Muscle layer of colon (tissue), 2 donors: Measurements from ENCODE around the gene TPK1.
"Not testable (repeated sequence)": the region's sequence is repeated elsewhere in the genome, so short reads cannot be mapped to it uniquely, and the experiment has no call there.

Source experiments
- H3K27ac ChIP-seq: one replicate; pipeline ENCODE4 v1.7.0; 2013; ENCODE audit warnings: low read depth, mild to moderate bottlenecking, low read length, moderate library complexity
- H3K27me3 ChIP-seq, 2 donors: one replicate each; pipeline ENCODE4 v1.7.0; 2013; ENCODE audit warnings: low read length in 2 of 2, mild to moderate bottlenecking in 2 of 2; ENCODE audit not compliant: insufficient read depth in 2 of 2, control insufficient read depth in 1 of 2
- H3K36me3 ChIP-seq: one replicate; pipeline ENCODE4 v1.7.0; 2013; ENCODE audit warnings: mild to moderate bottlenecking, low read length; ENCODE audit not compliant: insufficient read depth
- H3K4me1 ChIP-seq: one replicate; pipeline ENCODE4 v1.7.0; 2013; ENCODE audit warnings: mild to moderate bottlenecking, low read length; ENCODE audit not compliant: insufficient read depth
- H3K4me3 ChIP-seq, 2 donors: one replicate each; pipeline ENCODE4 v1.7.0; 2013; ENCODE audit warnings: low read length in 2 of 2, low read depth in 1 of 2, mild to moderate bottlenecking in 1 of 2, moderate library complexity in 1 of 2
- H3K9ac ChIP-seq: one replicate; pipeline ENCODE4 v1.7.0; 2013; ENCODE audit warnings: low read length
- H3K9me3 ChIP-seq: one replicate; pipeline ENCODE4 v1.7.0; 2013; ENCODE audit warnings: mild to moderate bottlenecking, low read length
- donor health status: abdominal sarcoma.
- donor health status: Adenocarcinoma of cecum.

TPK1 gene

GRCh38 chr7:144736880-144737493 lies 98.9 kb downstream of the TPK1 start:
- H3K4me3 ChIP-seq, result no peak overlapping the region
- no peak overlapping the region for H3K9ac ChIP-seq
- no peaks in the 10 kb centered on the region for H3K4me1 ChIP-seq
- H3K27ac ChIP-seq, result no peak overlapping the region
- no peaks in the 10 kb centered on the region for H3K27me3 ChIP-seq
- H3K9me3 ChIP-seq, result no peaks in the 10 kb centered on the region
- no peaks in the 10 kb centered on the region for H3K36me3 ChIP-seq

DNA sequence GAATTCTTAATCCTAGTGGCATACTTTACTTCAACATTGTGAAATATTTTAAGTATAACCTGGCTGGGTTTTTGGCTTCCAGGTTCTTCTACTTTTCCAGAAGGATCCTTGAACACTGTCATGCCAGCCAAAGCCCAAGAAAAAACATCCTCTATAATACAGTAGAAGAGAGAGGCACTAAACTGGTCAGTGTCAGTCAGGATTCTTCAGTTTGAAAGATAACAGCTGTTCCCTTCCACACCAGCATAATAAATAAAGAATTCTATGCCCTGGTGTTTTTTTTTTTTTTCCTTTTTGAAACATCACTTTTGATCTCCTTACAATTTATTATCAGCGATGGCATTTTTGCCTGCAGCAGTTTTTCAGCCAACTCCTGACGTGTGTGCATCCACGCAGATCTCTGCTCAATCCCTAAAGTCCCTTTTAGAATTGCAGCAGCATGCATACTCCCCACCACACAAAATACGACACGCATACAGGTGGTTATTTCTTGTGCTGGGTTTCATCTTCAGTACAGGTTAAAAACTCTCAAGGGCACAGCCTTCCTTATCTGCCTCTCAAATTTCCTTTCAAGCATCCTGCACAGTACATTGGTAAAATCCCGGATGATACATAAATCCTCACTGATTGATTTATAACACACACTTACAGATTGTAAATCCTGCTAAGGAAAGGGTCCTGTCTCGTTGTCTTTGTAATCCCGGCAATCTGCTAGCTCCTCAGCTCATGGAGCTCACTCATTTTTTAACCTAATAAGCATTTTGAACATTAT lies 100.2 kb downstream of the TPK1 start:
- no peaks in the 10 kb centered on the region for H3K9me3 ChIP-seq
- no peak overlapping the region for H3K9ac ChIP-seq
- H3K27me3 ChIP-seq, result no peaks in the 10 kb centered on the region
- no peak overlapping the region for H3K4me3 ChIP-seq
- no peak overlapping the region for H3K27ac ChIP-seq
- no peaks in the 10 kb centered on the region for H3K36me3 ChIP-seq
- no peaks in the 10 kb centered on the region for H3K4me1 ChIP-seq

DNA sequence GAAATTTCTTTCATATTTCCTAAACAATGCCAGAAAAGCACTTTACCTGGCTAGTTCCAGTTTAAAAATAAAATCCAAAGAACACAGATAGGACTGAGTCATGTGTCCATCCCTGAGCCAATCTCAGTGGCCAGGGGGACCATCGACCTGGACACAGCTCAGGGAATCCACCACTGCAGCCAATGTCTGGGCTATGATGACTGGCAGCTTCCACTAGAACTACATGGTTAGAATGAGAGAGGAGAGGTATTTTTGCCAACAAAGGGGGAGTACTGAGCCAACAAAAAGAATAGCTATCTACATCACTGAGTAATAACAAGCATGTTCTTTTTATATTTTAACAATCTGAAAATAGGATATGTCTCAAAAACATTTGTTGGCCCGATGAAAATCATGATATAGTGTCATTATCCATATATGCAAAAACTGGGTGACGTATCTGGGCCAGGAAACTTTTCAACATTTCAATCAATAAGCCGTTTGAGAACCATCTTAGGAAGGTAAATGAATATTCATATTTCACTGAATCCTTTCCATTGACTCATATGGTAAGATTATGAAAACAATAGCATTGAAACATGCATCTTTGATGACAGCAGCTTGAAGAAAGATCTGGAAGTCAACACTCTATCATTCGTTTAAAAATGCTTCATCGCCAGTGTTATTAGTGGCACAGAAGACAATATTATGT lies 104.0 kb downstream of the TPK1 start:
- Histone ChIP-seq H3K9ac (no peak overlapping the region), H3K36me3 (no peaks in the 10 kb centered on the region), H3K4me1 (peaks cover 5% of the 10 kb centered on the region), H3K4me3 (no peak overlapping the region), H3K9me3 (no peaks in the 10 kb centered on the region), H3K27me3 (no peaks in the 10 kb centered on the region), H3K27ac (no peak overlapping the region)

GRCh38 chr7:144730224-144730623 lies 105.6 kb downstream of the TPK1 start:
- Histone ChIP-seq H3K4me3 (no peak overlapping the region), H3K4me1 (peaks cover 5% of the 10 kb centered on the region), H3K9ac (no peak overlapping the region), H3K36me3 (no peaks in the 10 kb centered on the region), H3K27me3 (no peaks in the 10 kb centered on the region), H3K9me3 (no peaks in the 10 kb centered on the region), H3K27ac (no peak overlapping the region)

DNA sequence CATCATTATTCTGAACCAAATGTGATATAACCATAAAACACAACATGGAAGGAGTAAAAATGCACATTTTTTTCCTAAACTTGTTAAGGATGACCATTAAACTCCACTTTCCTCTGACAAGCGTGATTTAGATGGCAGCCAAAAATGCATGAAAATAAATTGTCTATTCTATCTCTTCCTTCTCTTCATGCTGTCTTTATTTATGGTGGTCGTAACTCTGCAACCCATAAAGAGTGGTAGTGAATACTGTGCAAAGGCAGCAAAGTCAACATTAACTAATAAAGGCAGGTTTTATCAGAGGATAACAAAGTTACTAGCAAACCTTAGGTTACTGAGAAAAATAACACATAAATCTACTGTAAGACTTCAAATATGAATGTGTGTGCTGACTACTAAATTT lies 106.6 kb downstream of the TPK1 start:
- H3K27ac ChIP-seq, result no peak overlapping the region
- no peaks in the 10 kb centered on the region for H3K27me3 ChIP-seq
- H3K4me3 ChIP-seq, result no peak overlapping the region
- no peaks in the 10 kb centered on the region for H3K9me3 ChIP-seq
- no peaks in the 10 kb centered on the region for H3K36me3 ChIP-seq
- no peak overlapping the region for H3K9ac ChIP-seq
- peaks cover 5% of the 10 kb centered on the region for H3K4me1 ChIP-seq

DNA sequence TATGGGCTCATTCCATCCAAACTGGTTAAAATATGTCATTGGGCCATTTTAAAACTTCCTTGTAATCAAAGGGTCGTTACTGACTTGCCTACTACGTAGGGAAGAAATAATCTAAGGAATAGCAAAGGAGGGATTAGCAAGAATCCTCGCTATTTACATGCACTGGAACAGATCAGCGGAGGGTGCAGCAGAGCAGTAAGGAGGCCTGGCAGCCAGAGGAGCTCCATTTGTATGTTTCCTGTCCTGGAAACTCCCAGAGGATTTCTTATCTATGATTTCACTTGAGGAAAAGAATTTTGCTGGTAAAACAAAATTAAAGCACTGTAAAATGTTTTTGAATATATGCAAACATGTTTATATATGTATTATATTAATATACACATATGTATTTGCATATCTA lies 107.3 kb downstream of the TPK1 start:
- peaks cover 5% of the 10 kb centered on the region for H3K4me1 ChIP-seq
- H3K9me3 ChIP-seq, result no peaks in the 10 kb centered on the region
- H3K9ac ChIP-seq, result no peak overlapping the region
- no peaks in the 10 kb centered on the region for H3K27me3 ChIP-seq
- no peak overlapping the region for H3K27ac ChIP-seq
- no peak overlapping the region for H3K4me3 ChIP-seq
- H3K36me3 ChIP-seq, result no peaks in the 10 kb centered on the region

- H3K4me3 ChIP-seq, H3K27me3 ChIP-seq, H3K36me3 ChIP-seq, H3K4me1 ChIP-seq, H3K27ac ChIP-seq, H3K9me3 ChIP-seq, H3K9ac ChIP-seq: not testable (repeated sequence)
Observed at GRCh38 chr7:144726840-144727239, 109.0 kb downstream of the TPK1 start.

GRCh38 chr7:144725070-144725469 lies 110.8 kb downstream of the TPK1 start:
- no peak overlapping the region for H3K27ac ChIP-seq
- no peaks in the 10 kb centered on the region for H3K9me3 ChIP-seq
- H3K4me3 ChIP-seq, result no peak overlapping the region
- no peak overlapping the region for H3K9ac ChIP-seq
- peaks cover 5% of the 10 kb centered on the region for H3K4me1 ChIP-seq
- H3K27me3 ChIP-seq, result no peaks in the 10 kb centered on the region
- no peaks in the 10 kb centered on the region for H3K36me3 ChIP-seq

DNA sequence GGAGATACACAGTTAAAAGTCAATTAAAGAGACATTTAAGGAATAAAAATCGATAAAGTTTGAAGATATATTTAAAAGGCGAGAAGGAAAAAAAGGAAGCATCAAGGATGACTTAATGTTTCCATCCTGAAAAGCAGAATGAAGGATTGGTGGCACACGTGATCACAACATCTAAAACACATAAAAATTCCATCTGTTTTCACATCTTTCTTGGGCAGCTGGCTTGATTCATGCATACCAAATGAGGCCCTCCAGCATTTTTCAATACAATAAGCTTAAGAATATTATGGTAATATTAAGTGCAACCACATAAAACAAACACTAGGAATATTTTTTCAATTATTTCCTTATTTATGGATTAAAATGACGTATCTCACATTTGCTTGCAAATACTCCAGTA lies 112.6 kb downstream of the TPK1 start:
- Histone ChIP-seq H3K27me3 (no peaks in the 10 kb centered on the region), H3K27ac (no peak overlapping the region), H3K9ac (no peak overlapping the region), H3K4me1 (peaks cover 2% of the 10 kb centered on the region), H3K4me3 (no peak overlapping the region), H3K9me3 (no peaks in the 10 kb centered on the region), H3K36me3 (no peaks in the 10 kb centered on the region)

DNA sequence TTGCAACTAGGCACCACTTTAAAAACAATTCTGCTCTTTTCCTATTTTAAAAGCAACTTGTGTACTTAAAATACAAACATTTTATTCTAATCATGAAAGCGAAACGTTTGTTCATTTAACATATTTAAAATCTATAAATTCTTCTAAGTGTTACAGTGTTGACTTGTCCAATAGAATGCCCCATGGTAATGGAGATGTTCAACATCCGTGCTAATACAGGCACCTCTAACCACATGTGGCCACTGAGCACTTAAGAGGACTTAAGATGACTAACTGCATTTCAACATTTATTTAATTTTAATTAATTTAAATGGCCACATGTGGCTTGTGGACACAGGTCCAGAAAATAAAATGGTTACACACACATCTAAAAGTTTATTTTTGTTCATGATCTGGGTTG lies 115.1 kb downstream of the TPK1 start:
- Histone ChIP-seq H3K9me3 (no peaks in the 10 kb centered on the region), H3K4me1 (peaks cover 12% of the 10 kb centered on the region), H3K27ac (no peak overlapping the region), H3K9ac (no peak overlapping the region), H3K27me3 (no peaks in the 10 kb centered on the region), H3K4me3 (no peak overlapping the region), H3K36me3 (no peaks in the 10 kb centered on the region)

DNA sequence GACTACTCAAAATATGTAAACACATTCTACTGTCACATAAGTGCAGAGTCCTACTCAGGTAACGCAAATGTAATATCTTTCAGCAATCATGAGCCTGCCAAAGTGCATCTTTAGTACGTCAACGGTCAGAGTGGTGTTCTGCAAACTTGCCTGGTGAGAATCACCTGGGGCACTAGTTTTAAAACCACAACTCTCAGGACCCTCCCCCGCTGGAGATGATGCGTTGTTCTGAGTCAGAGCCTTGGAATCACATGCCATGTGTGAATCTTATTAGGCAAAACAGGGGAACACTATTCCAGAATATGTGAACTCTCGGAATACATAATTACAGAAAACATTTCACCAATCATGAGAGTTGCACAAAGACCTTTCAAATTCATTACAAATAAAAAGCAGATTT lies 115.7 kb downstream of the TPK1 start:
- Histone ChIP-seq H3K27ac (no peak overlapping the region), H3K27me3 (no peaks in the 10 kb centered on the region), H3K4me3 (no peak overlapping the region), H3K9me3 (no peaks in the 10 kb centered on the region), H3K9ac (no peak overlapping the region), H3K4me1 (peaks cover 12% of the 10 kb centered on the region), H3K36me3 (no peaks in the 10 kb centered on the region)
